Breast epithelium (tissue), 3 donors: Measurements from ENCODE around the gene TM4SF1.

Experiments used
- POLR2A ChIP-seq: fragments of 450-650 bp; IDR thresholded peaks from one replicate; pipeline ENCODE4 v1.6.1; 2016; ENCODE audit warnings: antibody characterized with exemption, mild to moderate bottlenecking, moderate library complexity
- TF ChIP-seq, protein P1 (sequence below), 3 donors: fragments of 450-650 bp; IDR thresholded peaks; one replicate each; pipeline ENCODE4 v1.5.1; 2016 to 2017; ENCODE audit warnings: antibody characterized with exemption in 3 of 3, mild to moderate bottlenecking in 3 of 3, moderate library complexity in 3 of 3

DNA sequence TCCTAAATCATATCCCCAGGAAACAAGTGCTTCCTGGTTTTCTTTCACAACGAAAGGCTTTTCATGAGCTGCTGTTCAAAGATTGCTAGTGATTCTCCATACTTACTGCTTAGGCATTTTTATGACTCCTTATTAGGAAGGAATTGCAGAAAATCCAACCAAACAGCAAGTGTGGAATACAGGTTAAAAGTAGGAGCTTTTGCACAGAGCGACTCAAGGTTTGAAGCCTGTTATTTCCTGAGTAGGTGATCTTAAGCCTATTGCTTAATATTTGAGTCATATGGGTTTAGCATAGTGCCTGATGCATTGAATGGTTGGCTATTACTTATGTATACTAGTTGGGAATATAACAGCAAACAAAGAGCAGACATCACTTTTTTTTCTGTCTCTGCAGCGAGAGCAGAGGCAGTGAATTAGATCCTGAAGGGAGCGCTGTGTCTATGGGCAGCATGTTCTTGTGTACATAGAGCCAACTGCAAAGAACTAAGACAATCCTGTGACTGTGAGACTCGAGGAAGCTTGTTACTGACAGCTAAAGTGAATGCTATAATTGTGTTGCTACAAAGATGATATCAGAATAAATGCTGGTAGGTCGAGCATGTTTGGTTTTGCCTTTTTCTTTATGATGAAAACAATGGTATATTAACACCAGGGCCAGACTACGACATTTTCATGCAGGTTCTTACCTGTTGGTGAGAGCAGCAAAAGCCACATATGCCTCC lies 6.3 kb downstream of the TM4SF1 start:
- TF ChIP-seq, protein P1, sequence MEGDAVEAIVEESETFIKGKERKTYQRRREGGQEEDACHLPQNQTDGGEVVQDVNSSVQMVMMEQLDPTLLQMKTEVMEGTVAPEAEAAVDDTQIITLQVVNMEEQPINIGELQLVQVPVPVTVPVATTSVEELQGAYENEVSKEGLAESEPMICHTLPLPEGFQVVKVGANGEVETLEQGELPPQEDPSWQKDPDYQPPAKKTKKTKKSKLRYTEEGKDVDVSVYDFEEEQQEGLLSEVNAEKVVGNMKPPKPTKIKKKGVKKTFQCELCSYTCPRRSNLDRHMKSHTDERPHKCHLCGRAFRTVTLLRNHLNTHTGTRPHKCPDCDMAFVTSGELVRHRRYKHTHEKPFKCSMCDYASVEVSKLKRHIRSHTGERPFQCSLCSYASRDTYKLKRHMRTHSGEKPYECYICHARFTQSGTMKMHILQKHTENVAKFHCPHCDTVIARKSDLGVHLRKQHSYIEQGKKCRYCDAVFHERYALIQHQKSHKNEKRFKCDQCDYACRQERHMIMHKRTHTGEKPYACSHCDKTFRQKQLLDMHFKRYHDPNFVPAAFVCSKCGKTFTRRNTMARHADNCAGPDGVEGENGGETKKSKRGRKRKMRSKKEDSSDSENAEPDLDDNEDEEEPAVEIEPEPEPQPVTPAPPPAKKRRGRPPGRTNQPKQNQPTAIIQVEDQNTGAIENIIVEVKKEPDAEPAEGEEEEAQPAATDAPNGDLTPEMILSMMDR (IDR thresholded peaks at IDR 0.05) = no peak
- TF ChIP-seq POLR2A = no peak
